T-cell (primary cell): Measurements from ENCODE around the gene IL16. TPM values are rescaled to one million over a fixed set of nuclear protein-coding genes. Genes with fewer than 3 reads are reported as not detected.

ENCODE experiments used
- ATAC-seq, 4 experiments: fragments of 200-7000 bp in 3 of 4; fragments of 150-1000 bp in 1 of 4; cut with Tn5 transposase; replicated peaks in 1 of 4; 1 replicate in 3 of 4; 2 replicates in 1 of 4; pipeline ENCODE4 v1.10.0; 2021; ENCODE audit warnings: moderate library complexity in 3 of 4, mild to moderate bottlenecking in 2 of 4, moderate number of reproducible peaks in 1 of 4
- CTCF ChIA-PET, 2 donors: fragments of 300-600 bp; sonication (Branson Sonifier 250); formaldehyde crosslinking; loops; one replicate each; lab custom pipeline; 2022; ENCODE audit warnings: antibody characterized with exemption in 2 of 2; lab: Charles Lee
- POLR2A ChIA-PET, 2 donors: fragments of 300-600 bp; sonication (Branson Sonifier 250); formaldehyde crosslinking; loops; one replicate each; lab custom pipeline; 2022; ENCODE audit warnings: antibody characterized with exemption in 2 of 2; lab: Charles Lee
- DNase-seq, 35 experiments: peaks; one replicate each; pipeline versions ENCODE4 v3.0.0 to v3.0.0-alpha.2; 2013 to 2023
- H3K27ac ChIP-seq: one replicate; pipeline ENCODE4 v1.5.1; 2013; ENCODE audit warnings: low read length
- H3K27me3 ChIP-seq, 2 experiments: replicated peaks in 1 of 2; 1 replicate in 1 of 2; 2 replicates in 1 of 2; pipeline versions ENCODE4 v1.6.1 to v1.7.0; 2013; ENCODE audit warnings: low read length in 1 of 2, mixed read lengths in 1 of 2; ENCODE audit not compliant: control insufficient read depth in 2 of 2, insufficient read depth in 2 of 2; ENCODE audit errors: extremely low read depth in 1 of 2
- H3K36me3 ChIP-seq, 2 donors: 1 replicate in 1 of 2; 2 replicates in 1 of 2; pipeline versions ENCODE4 v1.6.1 to v1.7.0; 2013; ENCODE audit warnings: low read length in 1 of 2; ENCODE audit not compliant: control insufficient read depth in 2 of 2, insufficient read depth in 1 of 2; ENCODE audit errors: extremely low read depth in 1 of 2
- H3K4me1 ChIP-seq, 2 experiments: 1 replicate in 1 of 2; 2 replicates in 1 of 2; pipeline versions ENCODE4 v1.6.1 to v1.7.0; 2013; ENCODE audit warnings: low read length in 2 of 2, mixed read lengths in 1 of 2; ENCODE audit not compliant: insufficient read depth in 2 of 2, control insufficient read depth in 1 of 2; ENCODE audit errors: extremely low read depth in 1 of 2
- H3K4me3 ChIP-seq, 2 donors: 1 replicate in 1 of 2; 2 replicates in 1 of 2; pipeline versions ENCODE4 v1.5.1 to v1.7.0; 2013; ENCODE audit warnings: mild to moderate bottlenecking in 2 of 2, low read length in 1 of 2, moderate library complexity in 1 of 2; ENCODE audit not compliant: control insufficient read depth in 1 of 2; ENCODE audit errors: extremely low read depth in 1 of 2
- H3K9me3 ChIP-seq: 2 replicates; pipeline ENCODE4 v1.7.0; 2013
- H3K27ac Mint-ChIP-seq, 2 donors: one replicate each; pipeline ENCODE4 v1.8.0; 2020 to 2021; ENCODE audit warnings: mild to moderate bottlenecking in 2 of 2, mixed read lengths in 2 of 2
- H3K27me3 Mint-ChIP-seq, 2 donors: one replicate each; pipeline ENCODE4 v1.8.0; 2021 to 2022; ENCODE audit warnings: mixed read lengths in 2 of 2
- H3K36me3 Mint-ChIP-seq: one replicate; pipeline ENCODE4 v1.8.0; 2021; ENCODE audit warnings: mixed read lengths
- H3K4me1 Mint-ChIP-seq, 3 donors: one replicate each; pipeline ENCODE4 v1.8.0; 2020 to 2022; ENCODE audit warnings: mixed read lengths in 3 of 3, mild to moderate bottlenecking in 1 of 3
- H3K4me3 Mint-ChIP-seq, 3 donors: one replicate each; pipeline ENCODE4 v1.8.0; 2020 to 2022; ENCODE audit warnings: mild to moderate bottlenecking in 3 of 3, mixed read lengths in 3 of 3, moderate library complexity in 3 of 3
- H3K9me3 Mint-ChIP-seq, 3 donors: one replicate each; pipeline ENCODE4 v1.8.0; 2020 to 2022; ENCODE audit warnings: mixed read lengths in 3 of 3
- WGBS: methylation state at CpG from one replicate; pipeline ENCODE4 v1.1.5; 2013; ENCODE audit warnings: missing lambda C conversion rate; ENCODE audit not compliant: insufficient coverage; 5-methylcytosine and 5-hydroxymethylcytosine counted together
- total RNA-seq, 35 experiments: library from RNA in 6 of 35; stranded (reverse) in 6 of 35; fragments of 120-200 nt in 1 of 35; gene quantifications; one replicate each; pipeline versions ENCODE4 v1.2.1 to v1.2.4 and lab custom pipeline; 2013 to 2026

The IL16 gene
- total RNA-seq, 5 donors from 2014 or later (not counting 1 experiment from before 2014, with no cell fraction given), result 143 to 319 (median 299) TPM

GRCh38 chr15:81188354-81188753, 8.3 kb upstream of the IL16 start:
- Histone ChIP-seq H3K4me3 (no peak overlapping the region), H3K27ac (no peak overlapping the region), H3K9me3 (no peaks in the 10 kb centered on the region), H3K4me1 (no peaks in the 10 kb centered on the region), H3K36me3 (no peaks in the 10 kb centered on the region), H3K27me3 (peaks cover 0 to 21% of the 10 kb centered on the region in 2 experiments)
- CTCF ChIA-PET, result no interaction called here
- WGBS, result 100% methylated on average over 1 of the region's 8 CpGs
- no peaks in the 10 kb centered on the region for H3K9me3 Mint-ChIP-seq
- ATAC-seq, result no peak
- no peak overlapping the region for H3K27ac Mint-ChIP-seq
- H3K4me1 Mint-ChIP-seq, result peaks cover 0 to 22% (median 6%) of the 10 kb centered on the region in 3 donors
- H3K36me3 Mint-ChIP-seq, result no peaks in the 10 kb centered on the region
- POLR2A ChIA-PET, result no interaction called here
- H3K4me3 Mint-ChIP-seq, result no peak overlapping the region
- no peak for DNase-seq
- H3K27me3 Mint-ChIP-seq, result peaks cover 16 to 36% of the 10 kb centered on the region in 2 donors

DNA sequence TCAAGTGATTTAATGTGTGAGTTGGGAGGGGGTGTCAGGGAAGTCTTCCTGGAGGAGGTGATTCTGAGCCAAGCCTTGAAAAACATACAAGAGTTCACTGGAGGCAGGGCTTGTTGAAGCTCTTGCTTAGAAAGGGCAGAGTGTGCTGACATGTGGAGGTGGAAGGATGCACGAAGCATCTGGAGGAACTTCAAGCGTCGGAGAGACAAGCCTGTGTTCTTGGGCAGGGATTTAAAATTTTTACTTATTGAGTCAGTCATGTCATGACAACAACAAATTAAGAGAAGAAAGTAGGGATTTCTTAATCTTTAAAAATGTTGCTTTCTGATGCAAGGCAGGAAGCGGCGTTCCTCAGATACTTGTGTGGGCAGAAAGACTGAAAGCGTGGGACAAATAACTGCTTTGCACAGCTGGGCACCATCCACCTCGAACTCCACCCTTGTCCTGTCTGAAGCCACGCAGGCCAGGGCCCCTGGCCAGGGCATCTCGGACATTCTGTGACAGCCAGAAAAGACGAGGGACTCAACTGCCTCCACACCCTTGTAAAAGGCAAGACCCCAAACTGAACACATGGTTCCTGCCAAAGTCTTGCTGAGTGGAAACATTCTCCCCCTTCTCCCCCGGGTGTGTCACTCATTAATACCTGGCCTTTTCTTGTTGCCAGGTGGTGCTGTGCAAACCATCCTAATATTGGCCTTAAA, 6.9 kb upstream of the IL16 start:
- Histone ChIP-seq H3K27ac (no peak overlapping the region), H3K36me3 (no peaks in the 10 kb centered on the region), H3K4me1 (no peaks in the 10 kb centered on the region), H3K9me3 (no peaks in the 10 kb centered on the region), H3K27me3 (peaks cover 0 to 14% of the 10 kb centered on the region in 2 experiments), H3K4me3 (no peak overlapping the region)
- Mint-ChIP-seq H3K4me3 (no peak overlapping the region), H3K4me1 (peaks cover 0 to 11% (median 0%) of the 10 kb centered on the region in 3 donors), H3K27ac (no peak overlapping the region), H3K36me3 (no peaks in the 10 kb centered on the region), H3K9me3 (no peaks in the 10 kb centered on the region), H3K27me3 (peaks cover 8 to 30% of the 10 kb centered on the region in 2 donors)
- DNase-seq, result no peak
- 66% methylated on average over 7 of the region's 11 CpGs for WGBS
- ChIA-PET CTCF (no interaction called here), POLR2A (no interaction called here)
- no peak for ATAC-seq

DNA sequence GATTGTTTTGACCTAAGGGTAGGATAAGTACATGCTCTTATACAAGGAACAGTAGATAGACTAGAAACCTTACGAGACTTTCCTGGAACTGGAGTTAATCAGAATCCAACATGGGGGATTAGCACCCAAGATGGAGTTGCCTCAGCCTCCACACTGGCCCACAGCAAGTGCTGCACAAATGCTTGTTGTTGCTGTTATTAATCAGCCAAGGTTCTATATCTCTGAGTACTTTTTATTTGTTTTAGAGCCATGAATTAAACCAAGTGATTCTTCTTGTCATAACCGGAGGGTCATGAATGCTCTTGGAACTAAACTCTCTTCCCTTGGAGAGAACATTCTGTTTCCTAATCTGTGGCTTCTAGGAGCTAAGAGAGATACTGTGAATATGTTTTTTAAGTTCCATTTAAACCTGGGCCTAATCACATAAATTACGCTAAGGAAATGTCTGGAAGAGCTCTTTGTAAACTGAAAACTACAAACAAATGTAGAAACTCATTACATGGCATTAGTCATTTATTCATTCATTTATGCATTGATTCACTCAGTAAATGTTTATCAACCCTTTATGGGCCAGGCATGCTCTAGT, 5.7 kb upstream of the IL16 start:
- Histone ChIP-seq H3K27me3 (peaks cover 0 to 20% of the 10 kb centered on the region in 2 experiments), H3K27ac (no peak overlapping the region), H3K36me3 (no peaks in the 10 kb centered on the region), H3K4me3 (no peak overlapping the region), H3K9me3 (no peaks in the 10 kb centered on the region), H3K4me1 (no peaks in the 10 kb centered on the region)
- Mint-ChIP-seq H3K36me3 (no peaks in the 10 kb centered on the region), H3K4me1 (peaks cover 0 to 5% (median 0%) of the 10 kb centered on the region in 3 donors), H3K27me3 (peaks cover 6 to 25% of the 10 kb centered on the region in 2 donors), H3K9me3 (no peaks in the 10 kb centered on the region), H3K4me3 (no peak overlapping the region), H3K27ac (no peak overlapping the region)
- DNase-seq (no peak), ATAC-seq (no peak)
- POLR2A ChIA-PET, result no interaction called here
- CTCF ChIA-PET, result no interaction called here
- WGBS, result 100% methylated on average over 1 of the region's 3 CpGs

DNA sequence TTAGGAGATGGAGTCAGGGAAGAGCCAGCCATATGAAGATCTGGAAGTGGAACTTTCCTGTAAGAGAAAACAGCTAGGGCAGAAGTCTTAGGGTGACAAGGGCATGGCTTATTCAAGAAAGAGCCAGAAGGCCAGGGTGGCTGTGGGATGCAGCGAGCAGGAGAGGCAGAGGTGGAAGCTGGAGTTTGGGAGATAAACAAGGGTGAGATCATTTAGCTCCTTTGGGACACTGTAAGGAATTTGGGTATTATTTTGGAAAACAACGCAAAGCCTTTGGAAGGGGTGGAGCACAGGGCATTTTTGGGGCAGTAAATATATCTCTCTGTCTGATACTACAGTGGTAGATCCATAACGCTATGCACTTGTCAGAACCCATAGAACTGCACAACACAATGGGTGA, 5.0 kb upstream of the IL16 start:
- no peaks in the 10 kb centered on the region for H3K36me3 Mint-ChIP-seq
- no peaks in the 10 kb centered on the region for H3K9me3 ChIP-seq
- no peaks in the 10 kb centered on the region for H3K4me1 ChIP-seq
- ChIA-PET CTCF (no interaction called here), POLR2A (no interaction called here)
- H3K27ac Mint-ChIP-seq, result no peak overlapping the region
- no peak overlapping the region for H3K4me3 Mint-ChIP-seq
- H3K9me3 Mint-ChIP-seq, result no peaks in the 10 kb centered on the region
- peaks cover 0 to 5% (median 0%) of the 10 kb centered on the region in 3 donors for H3K4me1 Mint-ChIP-seq
- no peak overlapping the region for H3K27ac ChIP-seq
- H3K27me3 ChIP-seq, result peaks cover 0 to 25% of the 10 kb centered on the region in 2 experiments
- H3K36me3 ChIP-seq, result no peaks in the 10 kb centered on the region
- ATAC-seq (no peak), DNase-seq (no peak)
- H3K4me3 ChIP-seq, result no peak overlapping the region
- H3K27me3 Mint-ChIP-seq, result peaks cover 6 to 25% of the 10 kb centered on the region in 2 donors
- 67% methylated on average over 2 of the region's 3 CpGs for WGBS

DNA sequence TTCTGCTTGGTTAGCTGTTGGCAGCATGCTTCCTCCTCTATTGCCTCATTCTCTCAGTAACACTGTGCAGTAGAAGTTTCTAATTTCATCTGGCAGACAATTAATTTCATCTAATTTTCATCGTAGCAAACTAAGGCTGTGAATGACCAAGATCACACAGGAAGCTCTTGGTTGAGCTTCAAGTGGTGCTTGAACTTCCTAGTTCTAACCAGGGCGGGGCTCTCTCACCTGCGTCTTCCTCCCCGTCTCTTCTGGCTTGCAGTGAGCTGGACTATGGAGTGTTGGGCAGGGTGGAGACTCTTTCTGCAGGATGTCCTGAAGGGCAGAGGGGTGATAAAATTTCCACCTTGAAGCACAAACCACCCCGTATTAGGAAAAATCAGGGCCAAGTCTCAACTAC, 2.0 kb upstream of the IL16 start:
- H3K27ac Mint-ChIP-seq, result no peak overlapping the region
- H3K9me3 Mint-ChIP-seq, result no peaks in the 10 kb centered on the region
- Histone ChIP-seq H3K27ac (no peak overlapping the region), H3K9me3 (no peaks in the 10 kb centered on the region), H3K4me3 (no peak overlapping the region), H3K27me3 (peaks cover 0 to 31% of the 10 kb centered on the region in 2 experiments), H3K36me3 (no peaks in the 10 kb centered on the region), H3K4me1 (no peaks in the 10 kb centered on the region)
- no peak overlapping the region for H3K4me3 Mint-ChIP-seq
- CTCF ChIA-PET, result no interaction called here
- peaks cover 0 to 5% (median 0%) of the 10 kb centered on the region in 3 donors for H3K4me1 Mint-ChIP-seq
- DNase-seq (no peak), ATAC-seq (no peak)
- H3K27me3 Mint-ChIP-seq, result peaks cover 6 to 33% of the 10 kb centered on the region in 2 donors
- POLR2A ChIA-PET, result no interaction called here
- no CpG with 5 or more reads among the region's 5 CpGs for WGBS
- H3K36me3 Mint-ChIP-seq, result no peaks in the 10 kb centered on the region

DNA sequence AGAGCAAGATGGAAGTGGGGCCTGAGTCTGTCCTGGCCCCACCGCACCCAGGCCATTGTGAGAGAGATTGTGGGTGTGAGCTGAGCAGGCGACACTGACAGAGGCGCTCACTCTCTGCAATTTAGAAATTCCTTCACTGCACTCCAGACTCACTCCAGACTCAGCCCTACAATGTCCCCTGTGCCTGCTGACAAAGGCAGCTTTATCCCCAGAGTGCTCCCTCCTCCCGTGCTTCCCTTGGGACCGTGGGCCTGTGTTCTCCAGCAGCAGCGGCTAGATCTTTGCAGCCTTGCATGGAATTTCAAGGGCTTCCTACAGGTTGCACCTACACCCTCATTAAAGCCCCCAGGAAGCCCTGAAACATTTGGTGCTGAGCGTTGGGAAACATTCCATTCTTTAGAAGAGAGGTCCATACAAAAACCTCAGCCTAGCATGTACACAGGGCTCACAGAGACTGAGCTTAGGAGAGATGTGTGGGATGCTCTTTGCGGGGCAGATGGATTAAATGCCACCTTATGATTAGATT, 1.3 kb upstream of the IL16 start:
- ChIA-PET CTCF (no interaction called here), POLR2A (no interaction called here)
- Mint-ChIP-seq H3K4me1 (peaks cover 0 to 5% (median 0%) of the 10 kb centered on the region in 3 donors), H3K4me3 (no peak overlapping the region), H3K9me3 (no peaks in the 10 kb centered on the region), H3K27ac (no peak overlapping the region), H3K27me3 (peaks cover 6 to 33% of the 10 kb centered on the region in 2 donors), H3K36me3 (no peaks in the 10 kb centered on the region)
- H3K36me3 ChIP-seq, result no peaks in the 10 kb centered on the region
- ATAC-seq (no peak), DNase-seq (no peak)
- H3K4me1 ChIP-seq, result no peaks in the 10 kb centered on the region
- H3K9me3 ChIP-seq, result no peaks in the 10 kb centered on the region
- 88% methylated on average over 4 of the region's 8 CpGs for WGBS
- no peak overlapping the region for H3K4me3 ChIP-seq
- peaks cover 0 to 28% of the 10 kb centered on the region in 2 experiments for H3K27me3 ChIP-seq
- H3K27ac ChIP-seq, result no peak overlapping the region
